HG02981 (cell line): Measurements from ENCODE around the gene KLK6.
"Not testable (repeated sequence)": the region's sequence is repeated elsewhere in the genome, so short reads cannot be mapped to it uniquely, and the experiment has no call there.

Experiments
- ATAC-seq: cut with Tn5 transposase; IDR thresholded peaks from one replicate; pipeline ENCODE4 v1.9.1; 2021; ENCODE audit warnings: mild to moderate bottlenecking, moderate library complexity; ENCODE audit not compliant: unreplicated experiment

Gene KLK6

DNA sequence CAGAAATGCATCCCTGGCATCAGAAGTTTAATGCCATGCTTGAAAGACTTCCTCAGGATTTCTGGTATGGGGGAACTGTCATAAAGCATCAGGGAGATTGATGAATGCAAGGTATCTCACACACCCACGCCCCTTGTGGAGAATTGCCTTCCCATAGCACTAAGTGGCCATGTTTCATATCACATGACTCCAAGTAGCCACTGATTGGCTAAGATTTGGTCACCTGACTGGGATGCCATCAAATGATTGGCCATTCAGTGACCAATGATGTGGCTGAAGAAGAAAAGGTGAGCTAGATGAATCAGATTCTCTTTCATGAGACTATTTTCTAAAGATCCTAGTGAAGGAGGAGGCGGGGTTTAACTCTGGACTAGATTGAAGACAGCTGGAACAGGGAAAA is 24.7 kb upstream of the KLK6 start:
- no peak for ATAC-seq

DNA sequence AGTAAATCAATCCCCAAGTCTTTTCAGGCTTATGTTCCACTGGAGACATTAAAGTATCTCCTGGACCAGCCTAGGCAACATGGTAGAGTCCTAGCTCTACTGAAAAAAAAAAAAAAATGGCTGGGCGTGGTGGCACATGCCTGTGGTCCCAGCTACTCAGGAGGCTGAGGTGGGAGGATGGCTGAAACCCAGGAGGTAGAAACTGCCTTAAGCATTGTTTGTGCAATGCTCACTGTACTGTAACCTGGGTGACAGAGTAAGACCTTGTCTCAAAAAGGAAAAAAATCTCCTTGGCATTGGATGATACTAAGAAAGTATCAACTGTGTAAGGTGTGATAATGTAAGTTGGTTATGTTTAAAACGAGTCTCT is 23.3 kb upstream of the KLK6 start:
- no peak for ATAC-seq

DNA sequence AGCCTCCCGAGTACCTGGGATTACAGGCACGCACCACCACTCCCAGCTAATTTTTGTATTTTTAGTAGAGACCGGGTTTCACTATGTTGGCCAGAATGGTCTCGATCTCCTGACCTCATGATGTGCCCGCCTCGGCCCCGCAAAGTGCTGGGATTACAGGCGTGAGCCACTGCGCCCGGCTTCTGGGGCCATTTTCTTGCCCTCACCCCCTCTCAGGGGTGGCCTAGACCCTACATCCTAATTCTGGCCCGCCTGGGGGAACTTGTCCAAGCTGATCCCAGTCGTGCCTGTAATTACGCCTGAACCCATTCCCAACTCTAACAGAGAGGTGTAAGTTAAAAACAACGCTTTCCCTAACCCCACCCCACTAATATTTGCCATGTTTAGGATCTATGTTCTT is 15.0 kb upstream of the KLK6 start:
- ATAC-seq: not testable (repeated sequence)

DNA sequence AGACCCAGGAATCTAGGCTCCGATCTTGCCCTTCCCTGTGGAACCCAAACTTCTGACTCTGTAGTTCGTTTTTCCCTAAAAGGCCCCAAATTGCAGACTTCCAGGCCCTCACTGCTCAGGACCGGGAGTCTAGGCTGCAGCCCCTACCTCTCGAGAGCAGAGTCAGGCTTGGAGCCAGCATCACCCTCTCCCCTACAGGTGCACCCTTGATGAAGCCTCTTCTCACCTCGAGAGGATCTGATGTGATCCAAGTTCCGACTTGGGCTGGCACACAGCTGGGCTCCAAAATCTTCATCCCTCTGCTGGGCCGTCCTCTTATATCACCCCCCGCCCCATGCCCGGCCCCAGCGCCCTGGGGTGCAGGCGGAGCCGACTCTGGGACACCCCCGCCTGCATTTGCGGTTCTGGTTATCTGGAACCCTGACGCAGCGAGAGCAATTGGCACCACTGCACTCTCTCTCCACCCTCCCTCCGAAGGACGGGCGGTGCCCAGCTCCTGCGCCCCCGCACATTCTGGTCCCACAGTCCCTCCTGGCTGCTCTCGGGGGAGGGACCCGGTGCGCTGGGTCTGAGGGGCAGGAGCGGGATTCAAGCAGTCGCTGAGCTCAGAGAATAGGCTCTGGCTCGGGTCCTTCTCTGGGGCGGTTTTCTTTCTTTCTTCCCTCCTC is 14.4 kb upstream of the KLK6 start, which contains the start of gene KLK7:
Gene KLK7 (minus strand): TSS at position 293 of the 668 bp plus-strand sequence. CDS start 1,518 bp downstream, outside the sequence.
- ATAC-seq: no peak

DNA sequence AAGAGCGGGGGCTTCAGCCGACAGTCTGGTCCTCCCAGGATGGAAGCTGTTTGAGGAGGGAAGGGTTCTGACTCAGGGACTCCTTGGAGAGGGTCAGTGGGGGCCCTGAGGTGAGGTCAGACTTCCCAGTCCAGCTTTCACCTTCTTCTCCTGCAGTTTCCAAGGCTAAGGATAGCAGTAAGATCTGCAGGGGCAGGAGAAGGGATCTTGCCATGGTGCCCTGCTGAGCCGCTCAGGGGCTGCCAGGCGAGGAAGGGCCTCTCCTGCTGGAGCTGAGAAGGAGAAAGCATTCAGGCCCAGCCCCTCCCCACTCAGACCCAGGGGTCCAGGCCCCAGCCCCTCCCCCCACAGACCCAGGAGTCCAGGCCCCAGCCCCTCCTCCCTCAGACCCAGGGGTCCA is 12.8 kb upstream of the KLK6 start:
- ATAC-seq: no peak

DNA sequence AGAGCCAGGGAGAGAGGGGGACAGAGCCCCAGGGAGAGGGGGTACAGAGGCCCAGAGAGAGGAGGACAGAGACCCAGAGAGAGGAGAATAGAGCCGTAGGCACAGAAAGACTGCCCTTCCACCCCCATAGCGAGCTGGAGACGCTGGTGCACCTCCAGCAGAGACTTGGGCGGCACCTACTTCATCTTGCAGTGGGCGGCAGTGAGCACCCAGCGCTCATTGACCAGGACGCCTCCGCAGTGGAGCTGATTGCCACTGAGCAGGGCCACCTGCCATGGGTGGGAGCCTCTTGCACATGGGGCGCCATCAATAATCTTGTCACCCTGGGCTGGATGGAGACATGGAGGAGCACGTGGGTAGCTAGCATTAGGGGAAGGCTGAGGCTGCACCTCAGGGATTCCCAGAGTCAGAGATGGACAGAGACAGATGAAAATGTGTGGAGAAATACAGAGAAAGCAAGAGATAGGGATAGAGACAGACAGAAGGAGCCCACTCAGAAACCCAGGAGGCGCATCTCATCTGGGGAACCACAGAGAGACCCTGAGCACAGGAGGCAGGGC is 12.3 kb upstream of the KLK6 start:
- ATAC-seq: no peak

DNA sequence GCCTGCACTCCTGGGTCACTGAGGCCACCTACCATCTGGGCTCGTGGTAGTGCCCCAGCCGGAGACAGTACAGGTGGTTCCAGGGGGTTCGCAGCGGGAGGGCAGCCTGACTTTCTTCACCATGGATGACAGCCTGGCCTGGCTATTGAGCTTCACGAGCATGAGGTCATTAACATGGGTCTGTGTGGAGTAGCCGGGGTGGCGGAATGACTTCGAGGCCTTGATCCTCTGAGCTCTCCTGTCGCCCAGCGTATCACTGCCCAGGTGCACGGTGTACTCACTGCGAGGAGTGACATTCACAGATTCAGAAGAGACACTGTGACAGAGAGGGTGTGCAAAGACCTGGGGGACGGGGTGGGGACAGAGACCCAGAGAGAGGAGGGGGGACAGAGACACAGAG is 10.8 kb upstream of the KLK6 start:
- no peak for ATAC-seq

DNA sequence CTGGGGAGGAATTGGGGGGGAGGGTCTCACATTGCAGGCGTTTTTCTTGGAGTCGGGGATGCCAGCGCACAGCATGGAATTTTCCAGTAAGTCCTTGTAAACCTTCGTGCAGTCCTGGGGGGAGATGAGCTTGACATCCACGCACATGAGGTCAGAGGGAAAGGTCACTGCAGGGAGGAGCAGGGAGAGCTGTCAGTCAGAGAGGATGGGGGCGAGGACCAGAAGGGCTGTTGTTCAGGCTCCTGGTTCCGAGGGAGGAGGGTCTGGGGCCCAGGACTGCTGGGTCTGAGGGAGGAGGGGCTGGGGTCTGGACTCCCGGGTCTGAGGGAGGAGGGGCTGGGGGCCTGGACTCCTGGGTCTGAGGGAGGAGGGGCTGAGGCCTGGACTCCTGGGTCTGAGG is 10.4 kb upstream of the KLK6 start:
- ATAC-seq: no peak

DNA sequence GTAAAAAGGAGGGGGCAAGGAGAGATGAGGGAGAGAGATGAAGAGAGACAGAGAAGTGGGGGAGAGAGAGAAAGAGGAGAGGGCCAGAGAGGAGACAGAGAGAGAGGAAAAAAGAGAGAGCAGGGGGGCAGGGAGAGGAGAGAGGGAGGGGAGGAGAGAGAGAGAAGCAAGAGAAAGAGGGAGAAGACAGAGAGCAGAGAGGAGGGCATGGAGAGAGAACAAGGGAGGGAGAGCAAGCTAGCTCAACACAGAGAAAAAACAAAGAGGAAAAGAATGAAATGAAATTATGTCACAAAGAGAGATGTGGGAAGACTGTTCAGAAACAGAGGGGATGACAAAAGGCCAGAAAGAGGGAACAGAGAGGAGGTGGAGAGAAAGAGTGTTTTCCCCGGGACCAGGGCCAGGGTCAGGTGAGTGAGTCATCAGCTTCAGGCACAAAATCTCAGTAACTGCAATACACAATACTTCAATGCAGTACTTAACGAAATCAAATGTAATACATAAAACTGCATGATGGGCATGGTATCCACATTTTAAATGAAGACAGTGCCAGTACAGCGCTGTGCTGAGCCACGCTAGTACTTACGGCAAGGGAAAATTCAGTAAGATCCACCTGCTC is 9.5 kb upstream of the KLK6 start:
- no peak for ATAC-seq

DNA sequence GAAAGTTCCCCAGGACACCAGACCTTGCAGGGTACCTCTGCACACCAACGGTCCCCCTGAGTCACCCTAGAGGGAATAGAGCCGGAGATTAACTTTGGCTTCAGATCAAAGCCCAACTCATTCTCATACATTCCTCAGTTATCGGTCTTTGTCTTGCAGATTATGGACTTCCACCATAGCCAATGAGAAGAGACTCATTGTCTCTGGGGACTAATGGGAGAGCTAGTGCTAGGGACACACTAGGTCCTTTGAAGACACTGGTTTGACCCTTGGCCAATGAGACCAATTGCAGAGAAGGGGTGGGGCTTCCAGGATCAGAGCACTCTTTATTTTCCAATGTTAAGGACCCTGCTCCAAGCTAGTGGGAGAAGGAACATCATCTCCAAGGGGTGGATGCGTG is 8.2 kb upstream of the KLK6 start:
- ATAC-seq: no peak

DNA sequence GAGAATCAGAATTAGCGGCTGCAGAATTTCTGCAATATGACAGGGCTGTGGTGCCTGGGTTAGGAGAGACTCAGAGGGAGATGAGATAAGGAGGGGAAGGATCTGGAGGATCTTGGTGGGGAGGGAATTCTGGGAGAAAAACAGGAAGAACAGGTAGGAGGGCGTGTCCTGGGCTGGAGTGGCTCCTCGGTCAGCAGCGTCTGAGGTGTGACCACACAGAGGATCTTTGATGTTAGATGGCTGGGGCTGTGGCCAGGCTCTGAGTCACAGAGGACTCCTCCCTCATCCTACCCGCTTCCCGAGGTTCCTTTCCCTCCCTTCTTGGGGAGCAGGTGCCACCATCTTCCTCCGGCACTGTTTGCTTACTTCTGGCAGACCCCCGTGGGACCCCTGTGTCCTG is 6.4 kb upstream of the KLK6 start:
- no peak for ATAC-seq

DNA sequence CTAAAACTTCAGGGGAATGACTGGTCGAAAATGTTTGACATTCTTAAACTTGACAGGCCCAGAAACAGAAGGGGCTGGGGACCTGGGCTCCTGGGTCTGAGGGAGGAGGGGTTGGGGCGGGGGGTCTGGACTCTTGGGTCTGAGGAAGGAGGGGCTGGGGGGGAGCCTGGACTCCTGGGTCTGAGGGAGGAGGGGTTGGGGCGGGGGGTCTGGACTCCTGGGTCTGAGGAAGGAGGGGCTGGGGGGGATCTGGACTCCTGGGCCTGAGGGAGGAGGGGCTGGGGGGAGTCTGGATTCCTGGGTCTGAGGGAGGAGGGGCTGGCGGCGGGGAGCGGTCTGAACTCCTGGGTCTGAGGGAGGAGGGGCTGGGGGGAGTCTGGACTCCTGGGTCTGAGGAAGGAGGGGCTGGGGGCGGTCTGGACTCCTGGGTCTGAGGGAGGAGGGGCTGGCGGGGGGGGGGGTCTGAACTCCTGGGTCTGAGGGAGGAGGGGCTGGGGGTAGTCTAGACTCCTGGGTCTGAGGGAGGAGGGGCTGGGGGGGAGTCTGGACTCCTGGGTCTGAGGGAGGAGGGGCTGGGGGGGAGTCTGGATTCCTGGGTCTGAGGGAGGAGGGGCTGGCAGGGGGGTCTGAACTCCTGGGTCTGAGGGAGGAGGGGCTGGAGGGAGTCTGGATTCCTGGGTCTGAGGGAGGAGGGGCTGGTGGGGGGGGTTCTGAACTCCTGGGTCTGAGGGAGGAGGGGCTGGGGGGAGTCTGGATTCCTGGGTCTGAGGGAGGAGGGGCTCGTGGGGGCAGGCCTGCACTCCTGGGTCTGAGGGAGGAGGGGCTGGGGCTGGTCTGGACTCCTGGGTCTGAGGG is 5.5 kb upstream of the KLK6 start:
- no peak for ATAC-seq

DNA sequence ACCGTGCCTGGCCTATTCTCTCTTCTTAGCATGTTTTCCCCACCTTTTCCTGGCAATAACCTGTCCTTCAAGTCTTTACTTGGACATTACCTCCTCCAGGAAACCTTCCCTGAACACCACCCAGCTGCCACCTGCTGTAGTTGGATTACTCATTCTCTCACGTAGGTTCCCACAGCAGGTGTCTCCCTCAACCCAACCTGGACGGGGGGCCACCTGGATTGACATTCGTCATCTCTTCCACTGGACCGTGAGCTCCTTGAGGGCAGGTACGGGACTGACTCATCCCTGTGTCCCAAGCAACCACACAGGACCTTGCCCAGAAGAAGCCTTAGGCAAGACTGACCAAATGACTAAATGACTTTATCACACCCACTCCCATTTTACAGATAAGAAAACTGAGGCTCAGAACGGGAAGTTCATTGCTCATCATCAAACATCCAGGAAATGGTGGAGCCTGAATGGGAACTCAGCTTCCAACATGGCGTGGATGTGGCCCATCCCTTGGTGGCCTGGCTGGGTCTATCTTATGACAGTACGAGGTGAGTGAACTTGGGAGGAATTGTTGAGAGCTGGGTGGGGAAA is 3.5 kb upstream of the KLK6 start:
- no peak for ATAC-seq

DNA sequence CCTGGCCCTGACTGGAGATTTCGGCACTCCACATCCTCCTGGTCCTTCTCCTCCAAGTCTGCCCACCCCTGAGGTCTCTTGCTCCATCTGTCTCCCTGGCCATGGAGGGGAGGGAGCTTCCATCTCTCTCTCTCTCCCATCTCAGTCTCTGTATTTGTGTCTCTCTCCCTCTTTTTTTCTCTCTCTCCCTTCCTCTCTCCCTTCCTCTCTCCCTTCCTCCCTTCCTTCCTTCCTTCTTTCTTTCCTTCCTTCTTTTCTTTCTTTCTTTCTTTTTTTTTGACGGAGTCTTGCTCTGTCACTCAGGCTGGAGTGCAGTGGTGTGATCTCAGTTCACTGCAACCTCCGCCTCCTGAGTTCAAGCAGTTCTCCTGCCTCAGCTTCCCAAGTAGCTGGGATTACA is 419 bp upstream of the KLK6 start:
- ATAC-seq: not testable (repeated sequence)

DNA sequence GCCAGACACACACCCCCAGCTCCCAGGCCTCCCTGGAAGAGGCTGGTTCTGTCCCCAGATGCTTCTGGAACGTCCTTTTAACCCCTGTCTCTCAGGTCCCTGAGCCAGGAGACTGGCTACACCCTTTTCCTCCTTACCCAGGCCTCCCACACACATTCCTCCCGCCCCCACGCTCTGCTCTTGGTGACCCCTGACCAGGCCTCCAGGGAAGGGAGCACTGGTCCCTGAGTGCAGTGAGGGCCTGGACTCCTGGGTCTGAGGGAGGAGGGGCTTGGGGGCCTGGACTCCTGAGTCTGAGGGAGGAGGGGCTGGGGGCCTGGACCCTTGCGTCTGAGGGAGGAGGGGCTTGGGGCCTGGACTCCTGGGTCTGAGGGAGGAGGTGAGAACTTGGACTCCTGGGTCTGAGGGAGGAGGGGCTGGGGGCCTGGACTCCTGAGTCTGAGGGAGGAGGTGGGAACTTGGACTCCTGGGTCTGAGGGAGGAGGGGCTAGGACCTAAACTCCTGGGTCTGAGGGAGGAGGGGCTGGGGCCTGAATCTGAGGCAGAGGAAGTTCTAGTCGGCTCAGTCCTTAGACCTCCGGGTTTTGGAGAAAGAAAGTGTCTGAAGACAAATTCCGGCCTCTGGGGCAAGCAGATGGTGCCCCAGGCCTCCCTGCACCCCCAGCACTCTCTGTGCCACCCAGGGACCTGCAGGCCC is 527 bp downstream of the KLK6 start:
- no peak for ATAC-seq

DNA sequence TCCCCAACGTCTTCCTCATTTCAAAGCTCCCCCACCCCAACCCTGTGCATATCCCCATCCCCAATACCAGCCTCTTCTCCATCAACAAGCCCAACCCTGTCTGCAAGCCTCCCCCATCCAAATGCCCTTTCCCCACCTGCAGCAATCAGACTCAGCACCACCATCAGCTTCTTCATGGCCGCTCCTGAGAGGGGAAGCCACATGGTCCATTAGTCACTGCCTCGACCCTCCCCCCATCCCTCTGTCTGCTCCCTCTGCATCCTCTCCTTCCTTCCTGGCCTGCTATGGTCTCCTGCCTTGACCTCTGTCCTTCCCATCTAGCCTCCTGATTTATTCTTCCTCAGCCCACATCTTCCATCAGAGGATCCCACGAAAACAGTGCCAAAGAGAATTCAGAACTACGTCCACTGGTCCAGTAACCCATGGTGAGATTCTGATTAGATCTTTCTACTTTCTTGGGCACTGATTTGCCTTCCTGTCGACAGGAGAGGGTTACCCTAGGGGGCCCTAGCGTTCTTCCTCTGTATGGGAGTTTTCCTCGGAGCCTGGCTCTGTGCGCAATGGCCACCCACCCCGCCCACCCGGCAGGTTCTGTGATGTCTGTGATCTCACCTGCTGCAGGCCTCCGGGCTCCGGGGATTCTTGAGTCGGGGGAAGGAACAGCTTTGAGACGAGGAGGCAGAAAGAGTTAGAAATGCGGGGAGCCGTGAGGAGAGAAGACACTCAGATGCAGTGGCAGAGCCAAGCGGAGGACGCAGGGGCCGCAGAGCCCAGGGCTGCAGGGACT is 1.3 kb downstream of the KLK6 start:
- no peak for ATAC-seq

DNA sequence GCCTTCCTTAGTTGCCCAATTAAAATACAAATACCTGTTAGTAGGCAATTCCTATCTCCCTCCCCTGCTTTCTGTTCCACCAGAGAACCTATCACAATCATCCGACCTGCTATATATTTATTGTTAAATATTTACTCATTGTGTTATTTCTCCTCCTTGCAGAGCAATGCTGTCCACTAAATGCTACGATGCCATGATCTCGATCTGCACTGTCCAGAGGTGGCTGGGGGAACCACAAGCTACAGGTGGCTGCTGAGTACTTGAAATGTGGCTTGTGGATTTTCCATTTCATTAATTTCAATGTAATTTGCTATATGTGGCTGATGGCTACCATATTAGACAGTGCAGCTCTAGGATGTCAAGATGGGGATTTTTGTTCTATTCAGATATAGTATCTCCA is 5.1 kb downstream of the KLK6 start:
- no peak for ATAC-seq

DNA sequence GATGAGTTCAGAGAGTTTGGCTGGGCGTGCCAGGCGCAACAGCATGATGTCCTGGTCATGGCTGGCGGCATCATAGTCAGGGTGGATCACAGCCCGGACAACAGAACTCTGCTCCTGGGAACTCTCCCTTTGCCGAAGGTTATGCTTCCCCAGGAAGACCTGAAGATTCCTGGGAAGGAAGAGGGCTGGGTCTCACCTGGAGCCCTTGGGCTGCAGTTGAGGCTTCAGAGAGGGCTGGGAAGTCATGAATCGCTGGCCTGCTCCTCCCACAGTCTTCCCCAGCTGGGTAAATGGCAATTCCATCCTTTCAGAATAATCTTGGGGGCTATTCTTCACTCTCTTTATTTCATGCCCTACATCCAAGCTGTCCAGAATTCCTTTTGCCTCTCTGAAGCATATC is 6.0 kb downstream of the KLK6 start:
- no peak for ATAC-seq

DNA sequence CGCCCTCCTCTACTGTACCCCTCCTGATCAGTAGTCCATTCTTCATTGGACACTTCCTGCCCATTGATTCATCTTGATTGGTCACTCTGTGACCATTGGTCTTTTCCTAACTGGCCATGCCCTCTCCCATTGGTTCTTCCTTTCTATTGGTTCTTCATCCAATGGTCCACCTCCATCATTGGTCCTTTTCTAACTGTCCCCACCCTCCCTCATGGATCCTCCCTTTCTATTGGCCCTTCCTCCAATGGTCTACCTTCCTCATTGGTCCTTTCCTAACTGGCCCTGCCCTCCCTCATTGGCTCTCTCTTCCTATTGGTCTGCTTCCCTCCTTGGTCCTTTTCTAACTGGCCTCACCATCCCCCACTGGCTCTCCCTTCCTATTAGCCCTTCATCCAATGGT is 7.1 kb downstream of the KLK6 start:
- no peak for ATAC-seq
